ENCODE results near the gene MRPL24. TPM values are rescaled to one million over a fixed set of nuclear protein-coding genes. Genes with fewer than 3 reads are reported as not detected.

Gene MRPL24
- total and polyA plus RNA-seq, 2 of the 8 experiments (the other 6 are each of a cell fraction or from before 2014, with no cell fraction given) = 29.7 to 35.2 TPM

- TF ChIP-seq SIN3A (conservative IDR thresholded peaks at IDR 0.05 in 1 of 2, IDR thresholded peaks at IDR 0.05 in 1 of 2; ENCODE audit: low read depth in 1 of 2, low read length in 2 of 2) (peak; percentile 63; a peak in 2 of 4 replicates), PHF8 (conservative IDR thresholded peaks at IDR 0.05; ENCODE audit: low read depth, low read length) (peak; percentile 67)
Measured at GRCh38 chr1:156746728-156747631, 6.1 kb upstream of the MRPL24 start (continued).

All from H1 (cell line).